HG03439 (cell line): ENCODE results near the gene BGN.

Source experiments
- ATAC-seq: cut with Tn5 transposase; IDR thresholded peaks from one replicate; pipeline ENCODE4 v1.9.1; 2021; ENCODE audit warnings: mild to moderate bottlenecking, moderate library complexity; ENCODE audit not compliant: unreplicated experiment

Gene BGN

DNA sequence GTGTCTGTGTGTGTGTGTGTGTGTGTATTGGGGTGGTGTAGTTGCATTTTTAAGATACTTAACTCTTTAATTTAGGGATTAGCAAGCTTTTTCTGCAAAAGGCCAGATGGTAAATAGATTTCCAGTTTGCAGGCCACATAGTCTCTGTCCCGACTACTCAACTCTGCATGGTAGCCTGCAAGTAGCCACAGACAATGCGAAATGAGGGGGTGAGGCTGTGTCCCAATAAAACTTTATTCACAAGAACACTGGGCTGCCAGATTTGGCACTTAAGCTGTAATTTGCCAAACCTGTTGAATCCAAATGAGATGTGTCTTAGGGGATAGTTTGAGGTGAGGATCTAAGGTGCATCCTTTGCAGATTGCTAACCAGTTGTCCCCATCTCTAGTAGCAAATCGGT is 29.5 kb downstream of the BGN start:
- ATAC-seq = no peak

DNA sequence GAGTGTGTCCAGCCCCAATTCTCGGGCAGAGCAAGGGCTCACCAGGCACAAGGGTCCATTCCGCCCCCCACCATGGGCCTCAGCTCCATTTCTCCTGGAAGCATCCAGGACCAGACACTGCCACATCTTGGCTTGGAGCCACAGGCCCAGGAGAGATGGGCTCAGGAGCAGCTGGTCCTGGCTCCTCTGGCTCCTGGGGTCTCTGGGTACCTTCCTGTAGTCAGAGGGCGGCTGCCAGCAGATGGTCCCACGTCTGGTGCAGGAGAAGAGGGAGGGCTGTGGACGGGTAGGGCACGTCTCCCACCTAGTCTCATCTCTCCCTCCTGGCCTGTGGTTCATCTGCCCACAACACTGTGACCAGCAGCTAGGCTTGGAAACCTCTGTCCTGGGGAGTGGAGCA is 30.7 kb downstream of the BGN start:
- no peak for ATAC-seq

DNA sequence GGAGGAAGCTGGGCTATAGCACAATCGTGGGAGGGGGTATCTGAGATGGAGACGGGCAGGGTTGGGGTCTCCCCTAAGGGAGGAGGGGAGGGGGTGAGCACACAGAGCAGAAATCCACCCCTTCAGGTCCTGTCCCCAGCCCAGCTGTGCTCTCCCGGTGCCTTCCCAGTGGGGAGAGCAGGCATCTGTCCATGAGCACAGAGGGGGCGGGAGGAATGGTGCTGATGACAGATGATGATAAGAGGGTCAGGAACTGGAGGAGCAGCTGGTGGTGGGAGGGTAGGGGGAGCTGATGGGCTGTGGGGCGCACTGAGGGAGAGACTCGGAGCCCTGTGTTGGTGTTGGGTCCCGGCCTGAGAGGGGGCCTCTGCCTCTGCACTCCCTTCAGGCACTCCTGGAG is 31.3 kb downstream of the BGN start:
- no peak for ATAC-seq

DNA sequence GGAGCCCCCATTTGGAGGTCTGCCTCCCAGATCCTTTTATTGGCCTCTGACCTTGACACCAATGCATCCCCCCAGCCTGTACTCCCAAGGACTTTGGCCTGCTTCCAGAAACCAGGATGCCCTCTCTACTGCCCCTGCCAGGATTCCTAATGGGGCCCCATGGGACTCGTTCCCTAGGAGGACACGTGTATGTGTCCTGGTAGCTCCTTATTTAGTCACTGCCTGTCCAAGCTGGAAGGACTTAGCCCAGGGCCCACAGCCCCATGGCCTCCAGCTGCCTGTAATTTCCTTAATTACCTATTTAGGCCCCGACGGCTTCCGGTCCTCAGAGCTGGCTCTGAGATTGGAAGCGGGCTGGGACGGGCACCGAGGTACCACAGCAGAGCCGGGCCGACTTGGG is 32.0 kb downstream of the BGN start:
- no peak for ATAC-seq

DNA sequence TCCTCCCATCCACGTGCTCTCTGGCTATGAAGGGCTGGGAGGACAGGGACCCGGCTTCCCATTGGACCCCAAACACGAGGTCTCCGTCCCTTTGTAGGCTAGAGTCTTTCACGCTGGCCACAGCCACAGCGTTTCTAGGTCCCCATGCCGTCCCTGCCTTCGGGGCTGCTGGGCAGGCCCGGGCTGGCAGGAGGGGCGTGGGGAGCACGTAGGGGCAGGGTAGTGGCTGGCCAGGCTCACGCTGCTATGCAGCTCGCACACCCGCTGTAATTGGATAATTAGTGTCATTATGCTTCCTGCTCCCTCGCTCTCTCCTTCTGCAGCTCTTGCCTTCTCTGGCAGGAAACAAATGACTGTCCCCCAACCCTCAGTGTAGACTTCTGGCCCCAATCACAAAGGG is 32.4 kb downstream of the BGN start:
- ATAC-seq = no peak

DNA sequence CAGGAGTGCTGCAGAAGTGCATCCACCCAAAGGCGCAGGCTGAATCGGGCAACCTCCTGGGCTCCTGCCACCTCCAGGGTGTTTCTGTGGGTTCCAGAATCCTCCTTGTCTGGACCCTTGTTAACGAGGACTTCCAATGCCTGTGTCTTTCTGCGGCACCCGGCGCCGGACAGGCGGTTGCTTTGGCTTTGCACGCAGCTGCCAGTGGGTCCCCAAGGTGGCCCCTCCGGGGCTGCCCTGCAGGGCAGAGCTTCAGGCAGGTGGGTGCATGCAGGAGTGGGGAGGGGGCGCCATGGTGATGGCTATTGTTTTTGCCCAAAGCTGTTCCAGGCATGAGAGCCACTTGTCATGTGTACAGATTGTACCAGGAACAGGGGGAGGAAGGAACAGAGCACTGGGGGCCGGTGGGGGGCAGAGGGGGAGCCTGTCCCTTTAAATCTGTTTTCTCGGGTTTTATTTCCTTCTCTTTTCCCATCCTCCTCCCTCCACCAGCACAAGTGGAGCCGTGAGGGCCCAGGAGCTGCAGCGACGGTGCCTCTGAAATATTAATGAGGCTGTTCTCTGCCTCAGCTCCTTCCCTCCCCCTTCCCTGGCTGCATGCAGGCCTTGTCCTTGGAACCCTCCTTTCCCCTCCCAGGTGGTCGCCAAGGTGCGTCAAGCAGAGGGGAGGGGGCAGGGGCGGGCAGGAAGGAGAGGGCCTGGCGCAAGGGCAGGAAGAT is 35.8 kb downstream of the BGN start:
- no peak for ATAC-seq

DNA sequence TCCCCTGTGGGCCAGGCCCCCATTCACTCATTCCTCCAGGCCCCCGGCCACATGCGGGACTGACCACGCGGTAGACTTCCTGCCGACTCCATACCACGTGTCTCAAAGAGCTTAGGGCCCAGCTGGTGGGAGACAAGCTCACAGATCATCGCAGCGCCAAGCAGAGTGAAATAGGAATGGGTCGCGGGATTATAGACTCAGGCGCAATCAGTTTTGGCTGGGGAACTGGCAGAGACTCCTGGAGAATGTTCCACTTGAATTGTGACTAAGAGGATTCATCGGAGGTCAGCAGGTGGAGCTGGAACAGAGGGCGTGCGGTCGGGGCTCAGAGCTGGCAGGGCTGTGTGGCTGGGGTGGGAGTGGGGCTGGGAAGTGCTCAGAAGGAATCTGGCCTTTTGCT is 38.3 kb downstream of the BGN start:
- no peak for ATAC-seq

DNA sequence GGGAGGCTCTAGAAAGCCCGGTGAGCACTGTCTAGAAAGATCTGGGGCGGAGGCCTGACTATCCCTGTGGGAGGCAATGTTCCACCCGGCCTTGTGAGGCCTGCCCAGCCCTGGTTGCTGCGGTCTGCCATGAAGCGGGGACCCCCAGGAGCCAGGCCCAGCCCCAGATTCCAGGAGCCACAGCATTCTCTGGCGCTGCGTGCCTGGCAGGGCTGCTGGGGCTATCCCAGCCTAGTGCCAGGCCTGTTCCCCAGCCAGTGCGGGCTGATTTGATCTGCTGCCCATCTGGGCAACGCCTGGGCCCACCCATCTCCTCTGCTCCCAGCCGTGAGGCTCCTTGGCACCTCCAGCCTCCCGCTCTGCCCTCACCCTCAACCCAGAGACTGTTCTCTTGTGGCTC is 42.3 kb downstream of the BGN start:
- no peak for ATAC-seq

DNA sequence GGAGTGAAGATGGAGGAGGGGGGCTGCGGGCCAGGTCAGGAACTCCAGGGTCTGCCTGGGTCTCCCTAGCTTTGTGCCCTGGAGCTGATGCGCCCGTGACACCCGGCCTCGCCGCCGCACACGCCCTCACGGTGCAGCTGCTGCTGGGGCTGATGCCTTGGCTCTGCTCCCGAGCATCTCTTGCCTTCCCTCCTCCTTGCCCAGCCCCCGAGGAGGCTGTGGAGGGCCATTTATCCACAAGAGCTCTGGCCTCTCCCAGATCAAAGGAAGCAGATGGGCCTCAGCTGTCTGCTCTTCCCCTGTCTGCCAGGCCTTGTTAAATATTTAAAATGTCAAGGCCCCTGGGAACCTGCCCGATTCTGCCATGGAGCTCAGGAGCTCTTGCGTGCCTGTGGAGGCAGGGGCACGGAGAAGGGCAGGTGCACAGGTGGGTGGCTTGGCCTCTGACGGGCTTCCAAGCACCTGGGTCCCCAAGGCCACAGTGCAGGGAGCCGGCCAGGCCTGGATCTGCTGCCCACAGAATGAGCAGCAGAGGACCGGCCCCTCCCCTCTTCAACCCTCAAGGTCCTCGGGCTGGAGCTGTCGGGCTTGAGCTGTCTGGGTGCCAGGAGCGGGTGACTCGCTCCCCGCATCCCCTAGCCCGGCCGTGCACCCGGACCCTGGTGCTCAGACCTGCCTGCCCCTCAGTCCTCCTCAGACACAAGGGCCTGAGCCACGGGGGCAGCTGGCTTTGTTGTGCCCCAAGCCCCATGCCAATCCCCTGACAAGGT is 42.9 kb downstream of the BGN start:
- no peak for ATAC-seq

DNA sequence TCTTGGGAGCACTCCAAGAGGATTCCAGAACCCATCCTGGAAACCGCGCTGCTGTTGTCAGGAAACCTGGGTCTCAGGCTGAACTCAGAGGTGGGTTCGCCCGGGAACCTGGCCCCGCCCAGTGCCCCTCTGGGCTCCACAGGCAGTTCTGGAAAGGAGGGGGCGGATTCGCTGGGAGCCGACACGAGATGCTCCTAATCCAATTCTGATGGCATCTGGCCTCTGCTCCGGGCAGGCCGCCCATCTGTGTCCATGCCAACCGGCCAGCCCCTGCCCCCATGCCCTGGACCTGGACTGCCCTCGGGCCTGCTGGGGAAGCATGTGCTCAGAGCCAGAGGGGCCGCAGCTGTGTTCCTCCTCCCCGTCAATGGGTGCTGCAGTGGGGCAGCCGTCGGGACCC is 43.6 kb downstream of the BGN start:
- ATAC-seq = no peak

DNA sequence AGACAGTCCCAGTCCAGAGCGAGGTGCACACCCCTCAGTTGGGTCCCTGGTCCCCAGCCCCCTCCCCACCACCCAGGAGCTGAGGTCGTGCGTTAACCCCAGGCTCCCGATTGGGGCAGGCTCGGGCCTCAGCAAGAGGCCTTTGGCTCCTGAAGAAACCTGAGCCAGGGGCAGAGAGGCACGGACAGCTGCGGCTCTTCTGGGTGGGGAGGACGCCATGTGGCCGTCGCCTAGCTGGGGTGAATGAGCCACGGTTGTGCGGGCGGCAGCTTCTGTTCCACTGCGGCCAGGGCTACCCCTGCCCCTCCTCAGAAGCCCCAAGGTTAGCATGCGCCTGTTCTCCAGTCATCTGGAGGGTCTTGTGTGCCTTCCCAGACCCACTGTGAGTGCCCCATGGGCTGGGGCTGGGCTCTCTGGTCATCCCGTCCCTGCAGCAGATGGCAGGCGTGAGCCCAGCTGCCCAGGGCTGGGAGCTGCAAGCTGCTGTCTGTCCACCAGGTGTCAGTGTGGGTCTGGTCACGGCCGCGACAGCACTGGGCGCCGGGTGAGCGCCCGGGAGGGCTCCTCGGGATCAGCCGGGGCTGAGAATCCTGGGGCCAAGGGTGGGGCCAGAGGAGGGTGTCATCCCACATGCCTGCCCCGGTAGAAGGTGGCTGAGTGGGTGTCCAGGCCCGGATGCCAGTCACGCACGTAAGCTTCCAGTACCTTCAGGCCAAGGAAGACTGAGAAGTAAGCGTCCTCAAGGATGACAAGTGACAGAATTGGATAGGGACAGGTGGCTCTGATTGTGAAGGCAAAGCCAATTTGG is 44.6 kb downstream of the BGN start:
- ATAC-seq = peak; percentile 58

DNA sequence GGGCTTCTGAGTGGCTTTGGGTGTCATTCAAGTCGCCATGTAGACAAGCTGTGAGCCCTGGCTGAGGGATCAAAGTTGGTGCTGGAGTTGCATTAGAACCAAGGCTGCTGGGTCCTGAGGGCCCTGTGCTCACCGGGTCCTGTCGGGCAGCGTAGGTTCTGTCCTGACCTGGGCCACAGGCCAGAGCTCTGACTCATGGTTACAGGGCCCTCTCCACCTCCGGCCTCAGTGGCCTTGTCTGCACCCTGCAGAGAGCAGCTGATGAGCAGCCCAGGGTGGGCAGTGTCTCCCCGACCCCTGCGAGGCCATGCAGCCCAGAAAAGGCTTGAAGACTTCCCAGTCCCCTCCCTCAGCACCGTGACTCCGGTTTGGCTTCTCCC is 45.2 kb downstream of the BGN start:
- ATAC-seq = no peak

DNA sequence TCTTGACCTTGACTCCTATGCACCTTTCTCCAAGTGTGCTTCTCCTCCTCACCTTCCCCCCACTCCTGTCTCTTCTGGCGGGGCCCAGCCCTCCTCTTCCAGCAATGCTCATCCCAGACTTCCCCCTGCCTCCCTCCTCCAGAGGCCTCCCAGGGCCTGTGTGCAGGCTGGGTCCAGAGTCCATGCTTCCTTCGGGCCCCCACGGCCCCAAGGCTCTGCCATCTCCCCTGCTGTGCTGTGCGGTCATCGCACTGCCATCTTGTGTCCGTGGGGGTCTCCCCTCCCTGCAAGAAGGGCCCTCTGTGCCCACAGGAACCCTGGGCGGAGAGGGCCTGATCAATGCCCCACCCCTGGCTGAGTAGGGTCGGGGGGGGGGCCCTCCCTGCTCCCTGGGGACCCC is 49.9 kb downstream of the BGN start:
- ATAC-seq = no peak

DNA sequence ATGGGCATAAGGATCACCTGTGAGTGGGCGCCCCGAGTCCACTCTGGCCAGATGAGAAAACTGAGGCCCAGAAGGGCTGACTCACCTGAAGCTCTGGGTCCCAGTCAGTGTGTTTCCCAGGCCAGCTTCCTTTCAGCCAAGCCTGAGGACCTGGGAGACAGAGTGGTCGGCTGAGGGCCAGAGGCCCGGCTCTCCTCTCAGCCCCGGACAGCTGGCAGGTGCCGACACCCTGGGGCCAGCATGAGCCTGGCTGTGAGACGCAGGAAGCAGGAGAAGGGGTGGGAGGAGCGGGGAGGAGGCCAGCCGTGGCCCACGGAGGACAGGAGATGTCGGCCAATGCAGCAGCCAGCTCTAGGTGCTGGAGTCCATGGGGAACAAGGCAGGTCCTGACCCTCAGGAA is 51.6 kb downstream of the BGN start:
- no peak for ATAC-seq

DNA sequence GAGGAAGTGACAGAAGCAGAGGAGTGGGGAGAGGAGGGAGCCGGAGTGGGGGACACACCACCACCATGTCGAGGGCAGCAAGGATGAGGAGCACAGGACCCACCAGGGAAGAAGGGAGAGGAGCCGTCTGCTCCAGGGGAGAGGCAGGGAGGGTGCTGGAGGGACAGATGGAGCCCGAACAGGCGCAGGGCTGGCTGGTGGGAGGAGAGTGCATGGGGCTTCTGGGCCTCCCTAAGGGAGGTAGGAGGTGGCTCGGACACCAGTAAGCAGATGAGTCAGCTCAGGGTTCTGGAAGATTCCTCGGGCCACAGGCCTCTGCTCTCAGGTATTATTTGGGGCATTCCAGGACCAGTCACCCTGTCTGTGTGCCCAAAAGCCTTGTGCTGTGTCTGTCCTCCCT is 52.4 kb downstream of the BGN start:
- ATAC-seq = no peak

DNA sequence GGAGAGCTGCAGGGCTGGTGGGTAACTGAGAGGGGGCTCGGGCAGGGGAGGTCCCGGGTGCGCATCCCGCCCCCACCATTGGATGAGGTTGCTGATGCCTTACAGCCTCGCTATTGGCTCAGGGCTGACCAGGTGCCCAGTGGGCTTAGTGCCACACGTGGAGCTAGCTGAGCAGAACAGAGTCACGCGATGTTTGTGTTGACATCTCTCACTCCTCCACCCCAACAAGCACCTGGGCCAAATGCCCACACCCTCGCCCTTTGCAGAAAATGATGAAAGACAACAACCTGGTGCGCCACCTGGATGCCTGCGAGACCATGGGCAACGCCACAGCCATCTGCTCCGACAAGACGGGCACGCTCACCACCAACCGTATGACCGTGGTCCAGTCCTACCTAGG is 54.5 kb downstream of the BGN start:
- ATAC-seq = no peak

DNA sequence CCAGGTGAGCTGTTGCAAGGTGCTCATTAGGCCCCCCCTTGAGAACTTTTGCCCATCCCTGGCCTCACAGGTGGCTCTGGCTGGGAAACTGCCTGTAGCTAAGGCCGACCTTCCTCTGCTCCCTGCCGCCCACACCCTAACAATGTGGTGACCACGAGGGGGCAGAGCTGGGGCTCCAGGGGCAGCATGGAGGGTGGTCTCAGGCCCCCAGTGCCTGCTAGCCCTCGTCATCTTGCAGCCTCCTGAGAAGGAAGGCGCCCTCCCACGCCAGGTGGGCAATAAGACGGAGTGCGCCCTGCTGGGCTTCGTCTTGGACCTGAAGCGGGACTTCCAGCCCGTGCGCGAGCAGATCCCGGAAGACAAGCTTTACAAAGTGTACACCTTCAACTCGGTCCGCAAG is 55.0 kb downstream of the BGN start:
- ATAC-seq = no peak

DNA sequence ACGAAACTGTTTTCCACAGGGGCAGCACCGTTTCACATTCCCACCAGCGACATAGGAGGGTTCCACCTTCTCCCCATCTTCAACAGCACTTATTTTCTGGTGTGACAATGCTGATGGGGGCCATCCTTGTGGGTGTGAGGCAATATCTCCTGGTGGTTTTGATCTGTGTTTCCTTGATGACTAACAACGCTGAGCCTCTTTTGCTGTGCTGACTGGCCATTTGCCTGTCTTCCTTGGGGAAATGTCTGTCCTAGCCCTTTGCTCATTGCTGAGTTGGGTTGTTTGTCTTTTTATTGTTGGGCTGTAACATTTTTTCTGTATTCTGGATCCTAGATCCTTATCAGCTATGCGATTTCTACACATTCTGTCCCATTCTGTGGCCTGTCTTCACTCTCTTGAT is 56.4 kb downstream of the BGN start:
- no peak for ATAC-seq

DNA sequence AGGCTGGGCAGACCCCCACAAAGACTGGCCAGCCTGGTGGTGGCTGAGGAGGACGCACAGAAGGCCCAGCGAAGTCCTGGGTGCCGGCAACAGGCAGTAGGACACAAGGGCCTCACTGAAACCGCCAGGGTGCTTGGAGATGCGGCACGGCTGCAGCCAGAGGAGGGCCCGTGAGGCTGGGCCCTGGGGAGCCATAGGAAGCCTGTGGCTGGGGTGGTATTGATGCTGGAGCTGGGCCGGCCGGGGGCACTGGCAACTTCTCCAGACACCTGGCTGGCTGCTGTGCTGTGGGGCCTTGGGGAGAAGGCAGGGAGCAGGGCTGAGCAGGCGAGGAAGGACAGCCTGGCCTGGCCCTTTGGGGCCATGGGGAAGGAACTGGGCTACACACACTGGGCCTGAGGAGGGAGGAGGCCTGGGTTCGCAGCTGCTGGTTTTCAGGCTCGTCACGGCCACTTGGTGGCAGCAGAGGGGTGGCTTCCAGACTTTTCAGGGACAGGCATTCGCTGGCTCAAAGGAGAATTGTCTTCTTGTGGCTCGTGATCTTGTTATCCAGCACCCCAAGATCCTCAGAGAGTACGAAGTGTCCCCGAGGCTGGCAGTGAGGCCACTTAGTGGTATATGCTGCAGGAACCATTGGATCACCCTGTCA is 59.9 kb downstream of the BGN start:
- ATAC-seq = no peak

DNA sequence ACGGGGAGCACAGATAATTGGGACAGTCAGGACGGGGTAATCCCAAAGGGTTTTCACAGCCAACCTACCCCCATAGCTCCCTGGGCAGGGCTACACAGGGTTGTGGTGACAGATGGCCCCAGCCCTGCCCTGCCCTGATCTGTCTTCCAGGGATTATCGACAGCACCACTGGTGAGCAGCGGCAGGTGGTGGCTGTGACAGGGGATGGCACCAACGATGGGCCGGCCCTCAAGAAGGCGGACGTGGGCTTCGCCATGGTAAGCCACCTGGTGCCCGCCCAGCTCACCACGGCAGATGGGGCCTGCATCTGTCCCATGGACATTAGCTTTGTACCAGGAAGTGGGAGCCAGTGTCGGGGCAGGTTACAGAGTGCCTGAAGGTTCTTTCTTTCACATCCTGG is 62.0 kb downstream of the BGN start:
- ATAC-seq = no peak

DNA sequence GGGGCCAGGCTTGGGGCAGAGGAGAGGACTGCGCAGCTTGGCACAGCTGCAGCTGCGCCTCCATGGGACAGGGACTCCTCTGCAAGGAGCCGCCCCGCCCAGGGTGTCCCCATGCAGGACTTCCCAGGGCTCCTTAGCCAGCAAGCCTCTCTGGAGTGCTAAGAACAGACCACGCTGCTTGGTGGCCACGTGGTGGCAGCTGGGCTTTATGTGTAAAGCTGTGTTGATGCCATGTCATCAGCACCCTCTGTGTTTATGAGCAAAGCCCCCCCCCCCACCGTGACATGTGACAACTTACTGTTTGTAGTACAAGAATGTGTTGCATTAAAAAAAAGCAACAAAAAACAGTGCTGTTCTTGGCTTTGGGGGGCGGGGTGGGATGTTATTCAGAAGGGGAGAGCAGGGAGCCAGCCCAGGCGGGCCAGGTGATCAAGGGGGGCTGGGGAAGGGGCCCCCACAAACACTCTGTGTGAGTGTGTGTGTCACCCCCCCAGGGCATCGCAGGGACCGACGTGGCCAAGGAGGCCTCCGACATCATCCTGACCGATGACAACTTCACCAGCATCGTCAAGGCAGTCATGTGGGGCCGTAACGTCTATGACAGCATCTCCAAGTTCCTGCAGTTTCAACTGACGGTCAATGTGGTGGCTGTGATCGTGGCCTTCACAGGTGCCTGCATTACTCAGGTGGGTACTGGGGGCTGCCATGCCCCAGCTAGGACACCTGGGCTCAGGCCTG is 63.0 kb downstream of the BGN start:
- ATAC-seq = no peak
